Testis (tissue), 3 donors: ENCODE measurements around the gene CA10. TPM values are rescaled to one million over a fixed set of nuclear protein-coding genes. Genes with fewer than 3 reads are reported as not detected.

Experiments used
- DNase-seq: peaks from one replicate; pipeline ENCODE4 v3.0.0-alpha.2; 2019
- H3K27ac ChIP-seq, 2 donors: fragments of 200-600 bp; sonication (generic); one replicate each; pipeline ENCODE4 v1.5.1; 2019
- H3K27me3 ChIP-seq: fragments of 200-600 bp; sonication (generic); one replicate; pipeline ENCODE4 v1.5.1; 2019
- H3K36me3 ChIP-seq: fragments of 200-600 bp; sonication (generic); one replicate; pipeline ENCODE4 v1.5.1; 2017; ENCODE audit warnings: low read depth; ENCODE audit errors: missing control alignments
- H3K4me1 ChIP-seq: fragments of 200-600 bp; sonication (generic); one replicate; pipeline ENCODE4 v1.5.1; 2019
- H3K4me3 ChIP-seq, 2 donors: fragments of 200-600 bp; sonication (generic); one replicate each; pipeline ENCODE4 v1.5.1; 2017 to 2019
- H3K9me3 ChIP-seq: fragments of 200-600 bp; sonication (generic); one replicate; pipeline ENCODE4 v1.5.1; 2017
- POLR2A ChIP-seq: fragments of 450-650 bp; IDR thresholded peaks from one replicate; pipeline ENCODE4 v1.6.1; 2017; ENCODE audit warnings: antibody characterized with exemption, mild to moderate bottlenecking, moderate library complexity
- WGBS, 2 donors: methylation state at CpG; one replicate each; pipeline ENCODE4 v1.1.5; 2018; 5-methylcytosine and 5-hydroxymethylcytosine counted together
- intact Hi-C: fragments of 100-400 bp; cut with DNase I; formaldehyde crosslinking; loops from one replicate; pipeline ENCODE4 v1.15.1; 2023; ENCODE audit warnings: low total_unique reads
- polyA plus RNA-seq: library from polyadenylated mRNA; stranded (reverse); fragments of 350-450 nt; fragmentation: Illumina TruSeq; extraction: RNeasy Lipid Tissue Mini Kit (QIAGEN cat#74804); gene quantifications from one replicate; pipeline ENCODE4 v1.2.3, GENCODE V29; 2014; ENCODE audit warnings: low read depth, low replicate concordance; ENCODE audit not compliant: insufficient read depth
- total RNA-seq, 2 donors: library from RNA; depleted of rRNA; stranded (reverse); fragments of >200 nt; gene quantifications; one replicate each; pipeline ENCODE4 v1.2.3, GENCODE V29; 2016
- TF ChIP-seq, protein P1 (sequence below), 3 experiments: fragments of 450-650 bp in 2 of 3; fragments of 200-600 bp in 1 of 3; sonication (generic) in 1 of 3; IDR thresholded peaks; one replicate each; pipeline ENCODE4 v1.5.1; 2016 to 2019; ENCODE audit warnings: antibody characterized with exemption in 3 of 3, mild to moderate bottlenecking in 2 of 3, moderate library complexity in 1 of 3

The CA10 gene
- total and polyA plus RNA-seq, 3 donors from 2014 or later = 5.0 to 30.7 (median 5.3) TPM

DNA sequence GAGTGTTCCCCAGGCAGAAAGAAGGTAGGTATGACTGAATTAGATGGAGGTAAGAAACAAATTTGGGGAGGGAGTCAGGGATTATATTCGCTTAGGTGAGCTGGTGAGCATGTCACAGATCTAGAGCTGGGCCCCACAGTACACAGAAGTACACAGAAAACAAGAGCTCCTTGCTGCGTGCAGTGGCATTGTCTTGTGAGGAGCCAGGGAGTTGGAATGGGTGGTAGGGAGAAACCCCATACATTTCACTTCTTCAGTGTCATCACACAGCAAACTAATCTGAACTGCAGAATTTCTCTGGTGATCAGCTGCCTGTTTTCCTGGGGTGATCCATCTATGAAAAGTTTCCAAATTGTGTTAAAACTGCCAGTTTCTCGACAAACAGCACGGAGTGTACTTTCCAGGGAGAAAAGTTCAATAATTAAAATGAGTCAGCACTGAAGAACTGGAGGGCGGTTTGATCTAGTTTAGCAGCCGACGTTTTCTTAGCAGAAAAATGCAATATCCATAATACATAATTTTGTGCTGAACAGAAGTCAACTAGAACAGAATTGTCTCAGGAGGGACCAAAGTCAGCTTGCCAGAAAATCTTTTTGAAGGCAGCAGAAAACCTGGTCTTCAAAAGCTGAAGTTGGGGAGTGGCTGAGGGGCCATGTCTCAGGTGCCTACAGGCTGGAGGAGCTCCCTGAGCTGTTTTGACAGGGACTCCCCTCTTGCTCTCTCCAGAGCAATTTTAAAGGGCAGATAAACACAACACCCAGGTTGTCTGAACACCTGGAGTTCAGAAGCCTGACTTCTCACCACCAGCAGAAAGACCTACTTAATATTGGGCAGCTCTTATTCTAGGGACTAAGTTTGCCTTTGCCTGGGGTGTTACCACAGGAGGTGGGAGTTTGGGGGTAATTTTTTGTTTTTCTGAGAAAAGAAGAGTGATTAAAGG lies 448.6 kb downstream of the CA10 start:
- WGBS, 2 donors = 52 to 56% methylated on average over 6 to 7 of the region's 7 CpGs
- intact Hi-C loops = no loop called here
- peak; percentile 17 for DNase-seq

GRCh38 chr17:51707216-51707615 lies 451.3 kb downstream of the CA10 start:
- no peak for DNase-seq
- TF ChIP-seq POLR2A = no peak
- TF ChIP-seq, protein P1, sequence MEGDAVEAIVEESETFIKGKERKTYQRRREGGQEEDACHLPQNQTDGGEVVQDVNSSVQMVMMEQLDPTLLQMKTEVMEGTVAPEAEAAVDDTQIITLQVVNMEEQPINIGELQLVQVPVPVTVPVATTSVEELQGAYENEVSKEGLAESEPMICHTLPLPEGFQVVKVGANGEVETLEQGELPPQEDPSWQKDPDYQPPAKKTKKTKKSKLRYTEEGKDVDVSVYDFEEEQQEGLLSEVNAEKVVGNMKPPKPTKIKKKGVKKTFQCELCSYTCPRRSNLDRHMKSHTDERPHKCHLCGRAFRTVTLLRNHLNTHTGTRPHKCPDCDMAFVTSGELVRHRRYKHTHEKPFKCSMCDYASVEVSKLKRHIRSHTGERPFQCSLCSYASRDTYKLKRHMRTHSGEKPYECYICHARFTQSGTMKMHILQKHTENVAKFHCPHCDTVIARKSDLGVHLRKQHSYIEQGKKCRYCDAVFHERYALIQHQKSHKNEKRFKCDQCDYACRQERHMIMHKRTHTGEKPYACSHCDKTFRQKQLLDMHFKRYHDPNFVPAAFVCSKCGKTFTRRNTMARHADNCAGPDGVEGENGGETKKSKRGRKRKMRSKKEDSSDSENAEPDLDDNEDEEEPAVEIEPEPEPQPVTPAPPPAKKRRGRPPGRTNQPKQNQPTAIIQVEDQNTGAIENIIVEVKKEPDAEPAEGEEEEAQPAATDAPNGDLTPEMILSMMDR (IDR thresholded peaks at IDR 0.05) = no peak
- intact Hi-C loops = no loop called here
- H3K36me3 ChIP-seq = no peaks in the 10 kb centered on the region
- 93 to 94% methylated on average over 2 of the region's 2 CpGs for WGBS, 2 donors
- H3K4me1 ChIP-seq = peaks cover 13% of the 10 kb centered on the region
- no peaks in the 10 kb centered on the region for H3K9me3 ChIP-seq
- H3K27me3 ChIP-seq = no peaks in the 10 kb centered on the region
- H3K4me3 ChIP-seq = no peak overlapping the region
- no peak overlapping the region for H3K27ac ChIP-seq

More for the DNA sequence above, 448.6 kb downstream of the CA10 start:
- Histone ChIP-seq H3K4me3 (no peak overlapping the region), H3K36me3 (no peaks in the 10 kb centered on the region), H3K27me3 (no peaks in the 10 kb centered on the region), H3K9me3 (no peaks in the 10 kb centered on the region), H3K4me1 (peaks cover 13% of the 10 kb centered on the region), H3K27ac (no peak overlapping the region)
- no peak for TF ChIP-seq POLR2A
- TF ChIP-seq, protein P1 (IDR thresholded peaks at IDR 0.05) = no peak

DNA sequence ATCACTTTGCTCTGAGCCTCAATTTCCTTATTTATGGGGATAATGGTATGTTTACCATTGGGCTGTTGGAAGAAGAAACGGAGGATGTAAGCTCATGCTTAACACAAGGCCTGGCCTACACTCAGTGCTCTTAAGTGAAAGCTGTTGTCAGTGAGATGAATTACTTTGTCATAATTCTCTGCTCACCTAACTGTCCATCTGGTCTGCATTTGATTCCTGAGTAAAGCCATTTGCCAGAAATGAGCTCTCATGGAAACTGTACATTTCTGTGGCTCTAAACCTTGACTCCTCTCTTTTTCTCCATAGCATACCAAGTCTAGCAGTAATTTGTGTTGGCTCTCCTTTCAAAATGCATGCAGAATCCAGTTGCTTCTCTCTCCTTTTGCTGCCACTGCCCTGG lies 452.4 kb downstream of the CA10 start:
- Histone ChIP-seq H3K4me3 (no peak overlapping the region), H3K36me3 (no peaks in the 10 kb centered on the region), H3K27ac (no peak overlapping the region), H3K9me3 (no peaks in the 10 kb centered on the region), H3K4me1 (peaks cover 13% of the 10 kb centered on the region), H3K27me3 (no peaks in the 10 kb centered on the region)
- no peak for DNase-seq
- intact Hi-C loops = no loop called here
- WGBS, 2 donors = 79 to 95% methylated on average over 1 of the region's 1 CpG
- TF ChIP-seq, protein P1 (IDR thresholded peaks at IDR 0.05) = no peak
- no peak for TF ChIP-seq POLR2A

- Histone ChIP-seq H3K9me3 (no peaks in the 10 kb centered on the region), H3K27ac (no peak overlapping the region), H3K4me3 (no peak overlapping the region), H3K4me1 (no peaks in the 10 kb centered on the region), H3K36me3 (no peaks in the 10 kb centered on the region), H3K27me3 (no peaks in the 10 kb centered on the region)
- TF ChIP-seq, protein P1 (IDR thresholded peaks at IDR 0.05) = no peak
- no peak for TF ChIP-seq POLR2A
- DNase-seq = peak; percentile 48
- intact Hi-C loops = no loop called here
- 54 to 64% methylated on average over 8 of the region's 8 CpGs for WGBS, 2 donors
These were observed 454.9 kb downstream of the CA10 start for GRCh38 chr17:51703361-51704341.
